PC-9 (cell line): ENCODE measurements around the gene SKIC2.

Experiments used
- EZH2 ChIP-seq: fragments of 200-600 bp; sonication (generic); IDR thresholded peaks from 2 replicates; pipeline ENCODE4 v1.8.0; 2017; ENCODE audit warnings: antibody characterized with exemption, low read depth
- TF ChIP-seq, protein P1 (sequence below): fragments of 200-600 bp; sonication (generic); conservative IDR thresholded peaks from 2 replicates; pipeline ENCODE4 v1.6.1; 2017; ENCODE audit warnings: mixed run types, antibody characterized with exemption, mild to moderate bottlenecking, moderate library complexity

DNA sequence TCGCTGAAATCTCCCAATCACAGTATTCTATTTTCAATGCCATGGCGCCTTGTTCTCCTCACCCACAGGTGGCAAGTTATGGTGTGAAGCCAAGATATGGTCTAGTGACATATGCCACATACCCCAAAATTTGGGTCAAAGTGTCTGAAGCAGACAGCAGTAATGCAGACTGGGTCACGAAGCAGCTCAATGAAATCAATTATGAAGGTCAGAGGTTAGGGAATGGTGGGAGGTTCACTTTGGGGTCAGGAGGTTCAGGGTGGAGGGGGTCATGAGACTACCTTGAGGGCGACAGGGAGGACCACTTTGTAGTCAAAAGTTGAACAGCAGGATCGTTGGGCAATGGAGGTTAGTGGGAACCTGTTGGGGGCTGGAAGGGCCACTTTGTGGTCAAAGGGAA, 10.7 kb upstream of the SKIC2 start:
- TF ChIP-seq, protein P1, sequence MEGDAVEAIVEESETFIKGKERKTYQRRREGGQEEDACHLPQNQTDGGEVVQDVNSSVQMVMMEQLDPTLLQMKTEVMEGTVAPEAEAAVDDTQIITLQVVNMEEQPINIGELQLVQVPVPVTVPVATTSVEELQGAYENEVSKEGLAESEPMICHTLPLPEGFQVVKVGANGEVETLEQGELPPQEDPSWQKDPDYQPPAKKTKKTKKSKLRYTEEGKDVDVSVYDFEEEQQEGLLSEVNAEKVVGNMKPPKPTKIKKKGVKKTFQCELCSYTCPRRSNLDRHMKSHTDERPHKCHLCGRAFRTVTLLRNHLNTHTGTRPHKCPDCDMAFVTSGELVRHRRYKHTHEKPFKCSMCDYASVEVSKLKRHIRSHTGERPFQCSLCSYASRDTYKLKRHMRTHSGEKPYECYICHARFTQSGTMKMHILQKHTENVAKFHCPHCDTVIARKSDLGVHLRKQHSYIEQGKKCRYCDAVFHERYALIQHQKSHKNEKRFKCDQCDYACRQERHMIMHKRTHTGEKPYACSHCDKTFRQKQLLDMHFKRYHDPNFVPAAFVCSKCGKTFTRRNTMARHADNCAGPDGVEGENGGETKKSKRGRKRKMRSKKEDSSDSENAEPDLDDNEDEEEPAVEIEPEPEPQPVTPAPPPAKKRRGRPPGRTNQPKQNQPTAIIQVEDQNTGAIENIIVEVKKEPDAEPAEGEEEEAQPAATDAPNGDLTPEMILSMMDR, result no peak
- no peak for TF ChIP-seq EZH2
